Measurements from ENCODE around the gene OSBPL7. TPM values are rescaled to one million over a fixed set of nuclear protein-coding genes. Genes with fewer than 3 reads are reported as not detected.

OSBPL7 gene, protein sequence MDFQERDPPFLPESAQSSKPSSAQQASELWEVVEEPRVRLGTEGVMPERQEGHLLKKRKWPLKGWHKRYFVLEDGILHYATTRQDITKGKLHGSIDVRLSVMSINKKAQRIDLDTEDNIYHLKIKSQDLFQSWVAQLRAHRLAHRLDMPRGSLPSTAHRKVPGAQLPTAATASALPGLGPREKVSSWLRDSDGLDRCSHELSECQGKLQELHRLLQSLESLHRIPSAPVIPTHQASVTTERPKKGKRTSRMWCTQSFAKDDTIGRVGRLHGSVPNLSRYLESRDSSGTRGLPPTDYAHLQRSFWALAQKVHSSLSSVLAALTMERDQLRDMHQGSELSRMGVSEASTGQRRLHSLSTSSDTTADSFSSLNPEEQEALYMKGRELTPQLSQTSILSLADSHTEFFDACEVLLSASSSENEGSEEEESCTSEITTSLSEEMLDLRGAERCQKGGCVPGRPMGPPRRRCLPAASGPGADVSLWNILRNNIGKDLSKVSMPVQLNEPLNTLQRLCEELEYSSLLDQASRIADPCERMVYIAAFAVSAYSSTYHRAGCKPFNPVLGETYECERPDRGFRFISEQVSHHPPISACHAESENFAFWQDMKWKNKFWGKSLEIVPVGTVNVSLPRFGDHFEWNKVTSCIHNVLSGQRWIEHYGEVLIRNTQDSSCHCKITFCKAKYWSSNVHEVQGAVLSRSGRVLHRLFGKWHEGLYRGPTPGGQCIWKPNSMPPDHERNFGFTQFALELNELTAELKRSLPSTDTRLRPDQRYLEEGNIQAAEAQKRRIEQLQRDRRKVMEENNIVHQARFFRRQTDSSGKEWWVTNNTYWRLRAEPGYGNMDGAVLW
- 1 to 10 TPM in 3 of 4 donors, under 1 TPM in 1; 0.89 to 4.6 (median 1.6) TPM for total RNA-seq

DNA sequence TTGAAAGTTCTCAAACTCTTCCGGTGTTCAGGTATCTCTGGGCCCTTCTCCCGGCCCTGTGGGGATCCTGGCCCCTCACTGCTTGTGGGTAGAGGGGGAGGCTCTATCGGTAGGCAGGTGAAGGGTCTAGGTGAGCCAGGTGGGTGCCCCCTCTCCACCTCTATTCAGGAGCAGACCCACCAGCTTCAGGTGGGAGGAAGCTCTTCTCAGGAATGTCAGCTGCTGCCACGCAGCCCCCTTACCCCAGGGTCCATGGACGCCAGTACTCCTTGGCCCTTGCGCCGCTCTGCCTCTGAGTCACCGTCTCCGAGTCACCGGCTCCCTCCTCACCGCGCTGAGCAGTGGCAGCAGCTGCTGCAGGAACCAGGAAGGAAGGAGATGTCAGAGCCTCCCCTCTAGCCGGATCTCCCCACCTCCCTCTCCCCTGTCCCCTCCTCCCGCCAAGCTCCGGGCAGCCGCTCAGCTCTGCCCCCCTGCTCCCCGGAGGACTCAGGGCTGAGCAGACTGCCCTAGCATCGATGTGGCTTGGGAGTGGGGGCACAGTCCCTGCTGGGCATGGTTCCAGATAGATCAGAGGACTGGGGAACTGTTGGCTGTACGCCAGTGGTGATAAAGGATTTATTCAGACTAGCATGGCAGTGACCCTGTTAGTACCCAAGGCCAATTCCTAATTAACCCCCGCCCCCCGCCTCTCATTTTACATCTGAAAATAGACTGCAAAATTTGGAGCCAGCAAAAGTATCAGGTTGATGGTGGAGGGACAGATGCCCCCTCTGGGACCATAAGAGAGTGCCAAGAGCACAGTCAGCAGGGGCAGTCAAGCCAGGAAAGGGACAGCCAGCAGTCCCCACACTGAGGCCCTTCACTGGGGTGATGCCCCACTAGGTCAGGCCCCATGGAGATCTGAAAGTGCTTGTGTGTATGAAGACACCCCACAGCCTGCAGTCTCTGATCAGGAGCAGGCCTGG is at the start of gene OSBPL7:
Gene OSBPL7, minus strand, starts transcription at position 371 of the 968 bp plus-strand sequence. CDS start 1,516 bp downstream, outside the sequence.
- TF ChIP-seq CTCF (IDR thresholded peaks at IDR 0.05 in 4 of 5, conservative IDR thresholded peaks at IDR 0.05 in 1 of 5) (no peak), POLR2A (IDR thresholded peaks at IDR 0.05) (peak; percentile 43 to 60)
- peak; percentile 66 to 82 for DNase-seq
- H3K36me3 ChIP-seq, result peaks cover 0 to 37% of the 10 kb centered on the region in 2 donors
- H3K4me1 ChIP-seq, result peaks cover 21 to 28% of the 10 kb centered on the region in 2 donors
- no peaks in the 10 kb centered on the region for H3K9me3 ChIP-seq
- intact Hi-C loops (cut with DNase I; ENCODE audit: low total_unique reads) (no loop called here), in situ Hi-C loops (cut with MboI; ENCODE audit: low sequenced_read_pairs in 4 of 4) (no loop called here)
- no peaks in the 10 kb centered on the region for H3K27me3 ChIP-seq
- H3K27ac ChIP-seq, result peak within 1 kb of the TSS; percentile 69 to 81 (median 77)
- peak; percentile 78 to 79 for ATAC-seq
- H3K4me3 ChIP-seq, result peak within 1 kb of the TSS; percentile 51 to 64 (median 56)

DNA sequence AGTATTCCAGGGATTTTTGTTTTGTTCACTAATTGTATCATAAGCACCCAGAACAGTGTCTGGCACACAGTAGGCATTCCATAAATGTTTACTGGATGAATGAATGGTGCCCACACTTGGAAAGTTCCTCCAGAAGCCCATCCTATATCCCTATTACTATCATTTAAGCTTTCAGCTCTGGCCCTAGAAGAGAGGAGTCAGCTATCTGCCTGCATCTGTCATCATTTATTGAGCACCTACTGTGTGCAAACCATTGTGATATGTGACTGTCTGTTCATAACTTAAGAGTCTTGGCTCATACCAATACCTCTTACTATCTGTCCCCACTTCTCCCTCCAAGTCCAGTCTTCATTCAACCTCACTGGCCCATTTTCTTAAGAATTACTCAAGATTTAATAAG is 49.5 kb upstream of the OSBPL7 start:
- H3K27me3 ChIP-seq, result peaks cover 54 to 85% (median 65%) of the 10 kb centered on the region in 3 donors
- no peak overlapping the region for H3K27ac ChIP-seq
- H3K4me1 ChIP-seq, result no peaks in the 10 kb centered on the region
- ATAC-seq (no peak), DNase-seq (no peak)
- no peaks in the 10 kb centered on the region for H3K36me3 ChIP-seq
- in situ Hi-C loops (cut with MboI; ENCODE audit: low sequenced_read_pairs in 4 of 4) (no loop called here), intact Hi-C loops (cut with DNase I; ENCODE audit: low total_unique reads) (no loop called here)
- TF ChIP-seq POLR2A (IDR thresholded peaks at IDR 0.05) (no peak), CTCF (IDR thresholded peaks at IDR 0.05 in 4 of 5, conservative IDR thresholded peaks at IDR 0.05 in 1 of 5) (no peak)
- no peaks in the 10 kb centered on the region for H3K9me3 ChIP-seq
- H3K4me3 ChIP-seq, result no peak overlapping the region

GRCh38 chr17:47870056-47870455 is 48.5 kb upstream of the OSBPL7 start:
- no peaks in the 10 kb centered on the region for H3K36me3 ChIP-seq
- in situ Hi-C loops (cut with MboI; ENCODE audit: low sequenced_read_pairs in 4 of 4) (no loop called here), intact Hi-C loops (cut with DNase I; ENCODE audit: low total_unique reads) (no loop called here)
- H3K9me3 ChIP-seq, result no peaks in the 10 kb centered on the region
- DNase-seq (no peak), ATAC-seq (no peak)
- peaks cover 56 to 85% (median 58%) of the 10 kb centered on the region in 3 donors for H3K27me3 ChIP-seq
- TF ChIP-seq POLR2A (IDR thresholded peaks at IDR 0.05), result no peak
- TF ChIP-seq CTCF (IDR thresholded peaks at IDR 0.05 in 4 of 5, conservative IDR thresholded peaks at IDR 0.05 in 1 of 5), result no peak
- no peaks in the 10 kb centered on the region for H3K4me1 ChIP-seq
- no peak overlapping the region for H3K4me3 ChIP-seq
- H3K27ac ChIP-seq, result no peak overlapping the region

- in situ Hi-C loops (cut with MboI; ENCODE audit: low sequenced_read_pairs in 4 of 4), result no loop called here
- no peaks in the 10 kb centered on the region for H3K4me1 ChIP-seq
- peaks cover 52 to 82% (median 54%) of the 10 kb centered on the region in 3 donors for H3K27me3 ChIP-seq
- no peak overlapping the region for H3K27ac ChIP-seq
- no peak overlapping the region for H3K4me3 ChIP-seq
- ATAC-seq (no peak), DNase-seq (no peak)
- intact Hi-C loops (cut with DNase I; ENCODE audit: low total_unique reads), result no loop called here
- no peak for TF ChIP-seq POLR2A (IDR thresholded peaks at IDR 0.05)
- TF ChIP-seq CTCF (IDR thresholded peaks at IDR 0.05 in 4 of 5, conservative IDR thresholded peaks at IDR 0.05 in 1 of 5), result no peak
- no peaks in the 10 kb centered on the region for H3K9me3 ChIP-seq
- no peaks in the 10 kb centered on the region for H3K36me3 ChIP-seq
Observed at GRCh38 chr17:47869114-47869513, 47.5 kb upstream of the OSBPL7 start.
